NCI-H510A (cell line): ENCODE measurements around the gene GSN.
A peak's percentile ranks its signal among the peaks of the same experiment; 100 is the strongest.

Experiments
- DNase-seq: peaks from one replicate; lab custom pipeline; 2025; lab: John Stamatoyannopoulos, UW

Gene GSN

DNA sequence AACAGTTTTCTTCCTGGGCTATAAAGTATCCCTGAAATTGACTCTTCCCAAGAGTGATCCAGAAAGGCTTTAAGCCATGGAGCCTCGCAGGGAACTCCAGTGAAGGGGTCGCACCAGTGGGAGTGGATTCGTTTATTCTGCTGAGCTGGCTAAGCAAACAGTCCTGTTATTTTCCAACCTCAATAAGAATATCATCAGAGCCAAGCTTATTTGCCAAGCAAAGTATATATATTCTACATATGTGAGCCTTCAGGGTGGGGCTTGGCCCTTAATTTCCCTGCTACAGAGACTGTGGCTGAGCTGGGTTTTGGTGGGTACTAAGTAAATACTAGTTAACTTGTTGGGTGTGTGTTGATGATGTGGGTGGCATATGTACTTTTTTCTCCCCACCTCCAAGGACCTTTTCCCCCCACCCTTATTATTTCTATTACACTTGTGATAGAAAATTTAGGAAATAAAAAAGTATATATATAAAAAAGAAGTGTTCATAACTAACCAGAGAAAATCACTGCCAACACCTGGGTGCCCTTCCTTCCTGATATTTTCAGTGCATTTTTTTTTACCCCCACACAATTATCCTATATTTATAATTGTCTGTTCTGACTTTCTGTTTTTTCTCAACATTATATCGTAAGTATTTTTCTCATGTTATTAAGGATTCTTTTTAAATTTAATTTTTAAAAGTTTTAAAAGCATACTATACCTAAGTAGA lies 5.3 kb downstream of the GSN start:
- no peak for DNase-seq

GRCh38 chr9:121274851-121275250 lies 6.9 kb downstream of the GSN start:
- DNase-seq, result no peak

DNA sequence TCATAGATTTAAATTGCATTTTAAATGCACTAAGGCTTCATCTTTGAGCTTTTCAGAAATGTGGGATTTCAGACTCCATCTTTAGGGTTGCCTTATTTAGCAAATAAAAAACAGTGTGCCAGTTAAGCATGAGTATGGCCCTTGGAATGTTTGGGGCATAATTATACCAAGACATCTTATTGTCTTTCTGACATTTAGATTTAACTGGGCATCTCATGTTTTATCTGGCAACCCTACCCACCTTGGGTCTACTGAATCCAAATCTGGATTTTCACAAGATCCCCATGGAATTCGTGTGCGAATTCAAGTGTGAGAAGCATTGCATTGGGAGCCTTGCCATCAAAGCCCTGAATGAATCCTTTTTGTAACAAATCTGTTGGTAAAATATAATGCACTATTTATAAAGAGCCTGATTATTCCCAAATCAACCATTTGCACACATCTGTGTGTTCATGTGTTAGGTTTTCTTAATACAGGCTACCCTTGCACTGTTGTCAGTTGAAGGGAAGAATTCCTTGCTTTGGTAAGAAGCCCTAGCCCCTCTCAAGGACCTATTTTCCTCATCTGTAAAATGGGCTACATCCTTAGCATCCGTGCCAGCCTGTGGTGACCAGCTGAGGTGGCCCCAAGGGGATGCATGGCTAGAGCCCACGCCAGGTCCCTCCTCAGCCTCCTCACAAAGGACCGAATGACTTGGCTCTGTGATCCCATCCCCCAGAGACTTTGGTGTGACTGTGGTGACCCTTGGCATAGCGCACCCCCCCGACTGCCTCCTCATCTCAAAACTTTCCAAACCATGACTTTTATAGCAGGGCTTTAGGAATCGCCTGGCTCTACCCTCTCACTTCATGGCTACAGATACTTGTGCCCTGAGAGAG lies 8.1 kb downstream of the GSN start:
- DNase-seq, result no peak

GRCh38 chr9:121277026-121277425 lies 9.1 kb downstream of the GSN start:
- DNase-seq, result no peak

- DNase-seq, result no peak
These were observed 9.7 kb downstream of the GSN start for GRCh38 chr9:121277518-121278295.

DNA sequence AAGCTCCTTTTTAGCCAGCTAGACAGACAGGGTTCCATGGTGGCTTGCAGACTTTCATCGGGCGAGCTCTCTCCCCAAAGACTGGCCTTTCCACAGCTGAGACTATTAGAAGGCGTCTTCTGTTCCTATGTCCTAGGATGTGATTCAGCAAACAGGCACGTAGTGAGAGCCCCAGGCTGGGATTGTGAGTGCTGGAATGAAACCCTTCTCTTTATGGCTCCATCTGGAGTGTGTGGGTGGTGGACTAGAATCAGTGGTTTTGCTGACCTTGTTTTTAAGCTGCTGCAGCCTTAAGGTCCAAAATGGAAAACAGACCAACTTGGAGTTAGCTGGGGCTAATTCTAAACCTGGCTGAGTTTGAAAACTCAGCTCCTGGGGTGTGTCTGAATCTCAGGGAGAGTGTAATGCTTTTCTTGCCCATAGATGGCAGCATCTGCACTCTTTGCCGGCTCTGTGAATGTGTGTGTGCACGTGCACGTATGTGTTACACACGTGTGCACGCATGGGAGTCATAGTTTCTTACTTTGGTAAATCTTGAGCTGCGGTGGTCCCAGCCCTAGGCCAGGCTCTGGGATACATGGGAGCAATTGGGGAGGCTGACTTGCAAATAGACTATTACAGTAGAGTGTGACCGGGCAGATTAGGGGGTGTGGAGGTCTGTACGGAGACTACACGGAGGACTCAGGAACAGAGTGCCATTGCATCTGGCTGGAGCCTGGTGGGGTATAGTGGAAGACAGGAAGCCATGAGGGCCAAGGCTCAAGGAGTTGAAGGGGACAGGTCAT lies 10.7 kb downstream of the GSN start:
- DNase-seq, result peak; percentile 20

- DNase-seq, result no peak
These were observed 11.9 kb downstream of the GSN start for GRCh38 chr9:121279776-121280388.

- no peak for DNase-seq
These were observed 13.0 kb downstream of the GSN start for GRCh38 chr9:121280715-121281613.

DNA sequence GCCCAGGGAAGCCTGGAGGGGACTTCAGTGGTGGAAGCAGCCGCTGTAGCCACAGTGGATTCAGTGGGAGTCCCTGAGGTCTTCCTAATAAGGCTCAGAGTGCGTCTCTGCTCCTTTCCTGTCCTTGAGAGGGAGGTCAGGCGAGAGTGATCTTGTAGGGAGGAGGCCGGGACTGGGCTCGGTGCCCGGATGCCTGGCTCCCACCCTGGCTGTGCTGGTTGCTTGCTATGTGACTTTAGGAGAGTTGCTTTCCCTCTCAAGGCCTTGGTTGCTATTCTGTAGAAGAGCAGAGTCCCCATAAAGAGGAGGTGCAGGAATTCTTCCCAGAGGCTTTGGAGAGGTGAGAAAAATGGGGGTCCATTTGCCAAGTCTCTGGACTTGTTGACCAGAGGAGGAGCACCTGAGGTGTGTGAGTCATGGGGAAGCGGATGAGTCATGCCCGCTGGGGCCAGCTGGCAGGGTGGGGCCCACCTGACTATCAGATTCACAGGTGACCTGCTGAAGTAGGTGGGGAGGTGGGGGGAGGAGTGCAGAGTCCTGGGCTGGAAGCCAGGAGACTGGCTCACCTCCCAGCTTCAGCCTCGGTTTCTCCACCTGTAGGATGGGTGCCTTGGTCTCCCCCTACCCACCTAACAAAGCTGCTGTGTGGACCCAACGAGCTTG lies 13.8 kb downstream of the GSN start:
- DNase-seq, result peak; percentile 86

DNA sequence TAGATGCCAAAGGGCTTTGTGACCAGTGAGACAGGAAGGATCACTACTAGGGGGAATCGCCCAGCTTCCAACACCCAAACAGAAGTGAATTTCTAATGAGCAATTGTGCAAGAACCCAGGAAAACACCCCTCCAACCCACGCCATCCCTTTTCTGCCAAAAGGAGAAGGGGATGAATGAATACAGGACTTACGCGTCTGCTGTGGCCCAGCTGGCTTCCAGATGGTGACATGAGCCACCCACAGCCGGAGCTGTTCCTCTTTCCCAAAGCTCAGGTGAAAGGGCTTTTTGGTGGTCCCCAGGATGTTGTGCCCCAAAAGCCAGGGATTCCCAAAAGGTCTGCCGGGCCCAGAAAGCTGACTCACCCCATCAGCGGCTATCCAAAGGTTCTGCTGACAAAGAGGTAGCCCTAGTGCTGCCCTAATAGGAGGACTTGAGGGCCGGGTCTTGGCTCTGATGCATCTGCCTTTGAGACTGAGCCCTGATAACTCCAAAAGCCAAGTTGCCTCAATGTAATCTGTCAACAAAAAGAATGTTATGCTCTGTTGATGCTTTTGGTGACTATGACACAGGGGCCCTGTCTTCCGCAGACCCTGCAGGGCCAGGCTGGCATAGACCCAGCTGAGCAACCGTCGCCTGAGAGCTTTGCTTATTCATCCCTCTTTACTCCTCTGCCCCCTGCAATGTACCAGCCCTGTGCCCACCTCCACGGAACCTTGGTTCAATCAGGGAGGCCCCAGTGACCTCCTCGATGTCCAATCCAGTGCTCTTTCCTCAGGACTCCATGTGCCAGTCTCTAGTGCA lies 14.5 kb downstream of the GSN start:
- no peak for DNase-seq

DNA sequence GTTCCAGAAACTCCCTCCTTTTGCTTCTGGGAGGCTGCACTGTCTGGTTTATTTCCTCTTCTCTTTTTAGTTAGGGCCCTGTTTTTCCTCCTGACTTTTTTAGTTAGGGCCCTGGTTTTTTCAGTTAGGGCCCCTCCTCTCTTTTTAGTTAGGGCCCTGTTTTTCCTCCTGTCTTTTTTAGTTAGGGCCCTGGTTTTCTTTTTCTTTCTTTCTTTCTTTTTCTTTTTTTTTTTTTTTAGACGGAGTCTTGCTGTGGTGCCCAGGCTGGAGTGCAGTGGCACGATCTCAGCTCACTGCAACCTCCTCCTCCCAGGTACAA lies 15.1 kb downstream of the GSN start:
- DNase-seq, result no peak

DNA sequence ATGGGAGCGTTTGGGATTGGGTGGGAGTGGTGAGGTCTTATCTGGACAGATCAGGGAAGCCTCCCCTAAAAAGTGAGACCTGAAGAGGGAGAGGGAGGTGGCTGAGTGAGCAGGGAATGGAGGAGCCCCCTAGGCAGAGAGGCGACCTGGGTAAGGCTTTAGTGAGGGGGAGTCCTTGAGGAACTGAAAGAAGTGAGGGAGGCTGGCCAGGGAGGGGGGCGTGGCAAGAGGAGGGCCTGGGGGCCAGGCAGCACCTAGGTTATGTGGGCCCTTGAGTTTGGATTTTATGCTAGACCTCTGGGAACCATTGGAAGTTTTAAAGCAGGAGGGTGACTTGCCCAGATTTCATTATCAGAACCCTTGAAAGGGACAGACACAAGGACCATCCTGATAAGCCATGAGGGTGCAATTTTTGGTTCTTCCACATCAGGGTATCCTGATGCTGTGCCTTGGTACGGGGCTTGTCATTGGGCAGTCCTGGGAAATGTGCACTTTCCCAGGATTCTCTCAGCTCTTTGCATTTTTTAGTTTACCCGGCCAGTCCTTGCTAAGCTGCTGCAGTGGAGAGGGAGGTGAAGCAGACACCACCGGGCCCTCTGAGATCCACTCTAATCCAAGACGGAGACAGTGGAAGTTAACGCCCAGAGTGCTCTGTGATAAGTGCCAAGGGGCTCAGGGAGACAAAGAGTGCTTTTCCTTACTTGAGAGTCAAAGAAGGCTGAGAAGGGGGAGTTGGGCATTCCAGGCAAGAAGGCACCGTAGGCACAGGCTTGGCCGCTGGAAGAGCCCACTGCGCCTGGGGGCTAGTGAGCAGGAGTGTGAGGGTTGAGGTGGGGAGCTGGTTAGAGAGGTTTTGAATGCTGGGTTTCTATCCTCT lies 16.1 kb downstream of the GSN start:
- no peak for DNase-seq

DNA sequence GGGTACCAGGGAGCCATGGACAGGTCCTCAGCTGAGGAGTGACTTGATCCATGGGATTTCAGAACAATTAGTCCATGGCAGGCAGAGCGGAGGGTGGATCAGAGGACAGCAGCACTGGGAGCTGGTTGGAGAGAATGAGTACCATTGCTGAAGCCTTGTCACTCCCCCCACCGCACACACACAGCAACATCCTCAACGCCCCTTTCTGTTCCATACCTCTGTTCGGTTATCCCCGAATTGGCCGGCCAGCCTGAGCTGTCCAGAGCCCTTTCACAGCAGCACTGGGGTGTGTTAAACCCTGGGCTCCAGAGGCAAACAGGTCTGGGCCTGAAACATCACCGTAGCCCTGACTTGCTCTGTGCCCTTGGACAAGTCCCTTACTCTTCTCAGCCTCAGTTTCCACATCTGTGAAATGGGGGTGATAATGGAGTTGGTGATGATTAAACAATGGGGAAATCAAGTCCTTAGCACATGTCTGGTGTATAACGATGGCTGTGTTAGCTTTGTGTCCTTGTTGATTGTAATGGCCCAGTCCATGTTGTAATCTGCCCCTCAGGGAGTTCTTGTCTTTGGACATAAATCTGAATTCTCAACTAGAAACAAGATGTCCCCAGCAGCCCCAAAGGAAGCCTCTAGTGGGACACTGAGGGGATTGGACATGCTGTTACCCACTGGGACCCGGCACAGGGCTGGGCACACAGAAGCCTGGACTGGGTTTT lies 16.9 kb downstream of the GSN start:
- no peak for DNase-seq

DNA sequence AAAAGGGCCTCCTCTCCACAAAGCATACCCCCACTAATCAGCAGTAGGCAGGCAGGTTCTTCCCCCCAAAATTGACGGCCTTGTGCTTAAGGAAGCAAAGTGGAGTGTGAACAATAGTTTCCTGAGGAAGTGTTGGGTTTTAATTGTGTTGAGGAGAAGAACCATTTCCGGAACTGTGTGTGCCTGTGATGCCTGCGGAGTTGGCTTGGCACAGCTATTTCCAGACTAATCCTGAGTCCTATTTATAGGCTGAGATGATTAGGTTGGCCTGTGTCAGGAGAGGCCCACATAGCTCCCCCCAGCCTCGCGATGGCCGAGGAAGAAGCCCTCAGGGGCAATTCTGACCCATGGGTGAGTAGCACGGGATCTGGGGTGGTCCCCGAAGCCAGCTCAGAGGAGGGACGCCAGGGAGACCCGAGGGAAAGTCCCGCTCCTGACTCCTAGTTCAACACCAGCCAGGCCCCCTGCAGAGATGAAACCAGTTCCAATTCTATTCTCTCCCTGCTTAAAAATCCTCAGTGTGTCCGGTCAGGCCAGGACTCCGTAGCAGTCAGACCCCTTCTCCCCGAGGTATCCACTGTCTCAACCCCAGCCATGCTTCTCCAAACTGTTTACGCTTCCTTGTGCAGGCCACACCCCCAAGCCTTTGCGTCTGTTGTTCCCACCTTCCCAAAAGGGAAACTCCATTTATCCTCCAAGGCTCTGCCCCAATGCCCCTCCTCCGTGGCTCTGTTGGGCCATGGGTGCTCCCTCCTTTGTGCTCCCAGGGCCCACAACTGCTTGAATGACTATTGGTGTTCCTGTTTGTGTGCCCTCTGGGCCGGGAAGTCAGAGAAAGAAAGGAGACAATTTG lies 18.1 kb downstream of the GSN start:
- peak; percentile 53 for DNase-seq

DNA sequence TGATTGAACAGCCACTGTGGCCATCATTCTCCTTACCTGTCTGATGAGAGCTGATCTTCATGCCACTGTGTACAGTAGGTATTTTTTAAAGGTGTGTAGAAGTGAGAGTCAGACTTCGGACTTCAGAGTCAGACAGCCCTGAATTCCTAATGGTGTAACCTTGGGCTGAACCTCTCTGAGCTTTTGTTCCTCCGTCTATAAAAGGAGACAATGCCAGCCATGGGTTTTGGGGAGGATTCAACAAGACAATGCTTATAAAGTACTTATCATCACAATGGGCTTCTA lies 18.7 kb downstream of the GSN start:
- DNase-seq, result no peak

DNA sequence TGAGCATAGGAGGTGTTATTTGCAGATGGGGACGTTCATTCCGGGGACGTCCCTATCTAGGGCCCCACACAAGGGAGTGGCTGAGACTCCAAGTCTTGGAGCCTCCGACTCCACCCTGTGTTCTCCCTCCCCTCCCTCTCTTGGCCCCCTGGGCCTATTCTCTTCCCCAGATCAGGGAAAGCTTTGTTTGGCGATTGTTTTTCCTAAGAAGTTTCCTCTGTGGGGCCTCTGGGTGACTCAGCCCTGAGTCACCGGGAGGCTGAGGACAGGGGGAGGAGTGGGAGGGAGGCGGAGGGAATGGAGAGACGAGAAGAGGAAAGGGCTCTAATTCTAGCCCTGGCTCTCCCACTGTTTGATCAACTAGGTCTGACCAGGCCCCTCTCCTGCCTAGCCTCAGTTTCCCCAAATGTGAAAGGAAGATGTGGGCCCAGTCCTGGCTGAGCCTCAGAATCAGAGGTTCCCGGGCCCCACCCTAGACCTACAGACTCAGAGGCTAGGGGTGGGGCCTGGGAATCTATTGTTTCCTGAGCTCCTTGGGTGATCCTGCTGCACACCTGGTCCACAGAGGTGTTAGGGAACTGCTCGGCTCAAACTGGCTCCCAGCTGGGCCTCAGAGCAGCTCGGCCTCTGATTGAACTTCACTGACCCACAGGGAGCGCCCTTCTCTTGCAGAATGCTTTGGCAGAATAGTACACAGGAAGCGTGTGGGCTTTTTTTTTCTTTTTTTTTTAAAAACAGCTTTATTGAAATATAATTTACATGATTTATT lies 19.2 kb downstream of the GSN start:
- DNase-seq, result peak; percentile 82
